ENCODE results near the gene ZNF281.

DNA sequence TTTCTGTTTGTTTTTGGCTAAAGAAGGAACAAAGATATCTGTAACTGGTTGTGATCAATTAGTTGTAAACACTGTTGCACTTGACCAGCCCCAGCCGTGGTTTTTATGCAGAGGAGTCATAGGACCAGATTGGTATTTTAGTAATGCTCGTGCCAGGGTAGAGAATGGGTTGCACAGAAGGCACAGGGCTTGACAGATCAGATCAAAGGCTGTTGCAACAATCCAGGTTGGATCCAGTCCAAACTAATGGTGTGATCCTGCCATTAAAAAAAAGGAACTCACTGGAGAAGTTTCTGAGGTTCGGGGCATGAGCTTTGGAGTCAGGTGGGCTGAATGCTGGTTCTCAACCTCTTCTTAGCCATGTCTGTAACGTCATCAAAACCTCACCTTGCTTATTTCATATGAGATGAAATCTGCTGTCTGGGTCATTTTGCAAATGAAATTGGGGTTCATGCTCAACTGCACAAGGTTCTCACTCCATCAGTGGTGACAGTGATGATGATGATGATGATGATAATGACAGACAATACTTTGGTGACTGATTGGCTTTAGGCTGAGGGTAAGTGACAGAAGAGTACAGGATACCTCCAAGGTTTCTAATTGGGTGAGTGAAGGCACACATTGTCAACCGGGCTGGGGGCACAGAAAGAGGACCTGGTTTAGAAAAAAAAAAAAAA is 43.1 kb downstream of the ZNF281 start:
- TF ChIP-seq CHD2 (IDR thresholded peaks at IDR 0.05; ENCODE audit: low read length, partially characterized antibody) (no peak), POLR2A (IDR thresholded peaks at IDR 0.05; ENCODE audit: low read length) (no peak), EP300 (IDR thresholded peaks at IDR 0.05) (0 out of 5 replicates have a peak, but pooled peaks of 1 of the 2 experiments have one; percentile 24), CTCF (IDR thresholded peaks at IDR 0.05) (no peak), MAX (IDR thresholded peaks at IDR 0.05) (no peak), HMGXB4 (CRISPR knock-in tag; IDR thresholded peaks at IDR 0.05; ENCODE audit: borderline replicate concordance) (no peak), CHD4 (IDR thresholded peaks at IDR 0.05; ENCODE audit: borderline replicate concordance) (no peak), ZC3H11A (IDR thresholded peaks at IDR 0.05) (no peak), RFX5 (IDR thresholded peaks at IDR 0.05) (no peak)
- TF ChIP-seq, protein P1, sequence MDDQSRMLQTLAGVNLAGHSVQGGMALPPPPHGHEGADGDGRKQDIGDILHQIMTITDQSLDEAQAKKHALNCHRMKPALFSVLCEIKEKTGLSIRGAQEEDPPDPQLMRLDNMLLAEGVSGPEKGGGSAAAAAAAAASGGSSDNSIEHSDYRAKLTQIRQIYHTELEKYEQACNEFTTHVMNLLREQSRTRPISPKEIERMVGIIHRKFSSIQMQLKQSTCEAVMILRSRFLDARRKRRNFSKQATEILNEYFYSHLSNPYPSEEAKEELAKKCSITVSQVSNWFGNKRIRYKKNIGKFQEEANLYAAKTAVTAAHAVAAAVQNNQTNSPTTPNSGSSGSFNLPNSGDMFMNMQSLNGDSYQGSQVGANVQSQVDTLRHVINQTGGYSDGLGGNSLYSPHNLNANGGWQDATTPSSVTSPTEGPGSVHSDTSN (IDR thresholded peaks at IDR 0.05) = no peak

All from A549 (cell line).